ENCODE data around the gene TBX4. TPM values are rescaled to one million over a fixed set of nuclear protein-coding genes. Genes with fewer than 3 reads are reported as not detected.

The TBX4 gene
- polyA plus RNA-seq, 1 donor (not counting 4 experiments of a cell fraction or from before 2014, with no cell fraction given): 0.04 TPM

DNA sequence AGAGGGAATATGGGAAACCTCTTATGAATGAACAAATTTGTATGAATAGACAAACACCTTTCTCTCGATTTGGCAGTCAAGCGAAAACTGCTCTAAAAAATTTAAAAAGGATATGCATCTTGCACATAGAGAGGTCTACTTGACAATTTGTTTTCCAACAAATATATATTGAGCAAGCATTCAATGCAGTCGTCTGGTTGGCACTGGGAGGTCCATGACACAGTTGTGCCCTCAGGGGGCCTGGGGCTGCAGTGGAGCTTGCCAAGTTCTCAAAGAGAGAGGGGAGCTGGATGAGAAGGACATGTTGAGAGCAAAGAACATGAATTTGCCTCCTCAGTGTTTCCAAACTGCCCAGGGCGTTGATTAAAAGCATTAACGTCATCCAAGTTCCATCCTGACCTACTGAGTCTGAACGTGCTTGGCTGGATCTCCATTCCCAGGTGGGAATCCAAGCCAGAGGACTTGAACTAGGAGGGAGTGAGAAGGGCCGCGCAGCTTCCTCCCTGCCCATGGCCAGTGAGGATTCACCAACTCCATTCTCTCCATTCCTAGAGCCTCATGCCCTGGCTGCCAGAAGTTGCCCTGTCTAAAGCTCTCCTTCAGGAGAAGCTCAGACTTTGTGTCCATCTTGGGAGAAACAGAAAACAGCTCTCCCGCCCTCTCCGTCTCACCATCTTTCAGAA, 28.1 kb upstream of the TBX4 start:
- Histone ChIP-seq H2AFZ (ENCODE audit: control insufficient read depth, low read length) (no peak overlapping the region), H3K36me3 (ENCODE audit: control insufficient read depth in 2 of 2, extremely low read depth in 1 of 2, insufficient read depth in 2 of 2, low read length in 2 of 2) (no peaks in the 10 kb centered on the region), H3K9me3 (ENCODE audit: control insufficient read depth, low read depth, low read length) (no peaks in the 10 kb centered on the region), H3K27me3 (ENCODE audit: control insufficient read depth, extremely low read depth, insufficient read depth, low read length) (no peaks in the 10 kb centered on the region), H3K4me3 (ENCODE audit: control insufficient read depth in 2 of 3, extremely low read depth in 1 of 3, insufficient read depth in 2 of 3, low read depth in 1 of 3, low read length in 3 of 3) (no peak overlapping the region), H3K79me2 (ENCODE audit: control insufficient read depth, insufficient read depth, low read length) (no peaks in the 10 kb centered on the region), H3K9me1 (ENCODE audit: control insufficient read depth, extremely low read depth, insufficient read depth, low read length) (no peaks in the 10 kb centered on the region), H3K27ac (ENCODE audit: control insufficient read depth, insufficient read depth, low read length) (no peak overlapping the region), H3K4me1 (ENCODE audit: control insufficient read depth, extremely low read depth, insufficient read depth, low read length) (no peaks in the 10 kb centered on the region), H4K20me1 (ENCODE audit: control insufficient read depth, extremely low read depth, insufficient read depth, low read length) (no peaks in the 10 kb centered on the region), H3K4me2 (ENCODE audit: control insufficient read depth, extremely low read depth, insufficient read depth, low read depth, low read length) (no peak overlapping the region), H3K9ac (ENCODE audit: control insufficient read depth, extremely low read depth, insufficient read depth, low read length) (no peak overlapping the region)
- FAIRE-seq (no peak), DNase-seq (ENCODE audit: low read depth, low spot score) (no peak)
- TF ChIP-seq, protein P1, sequence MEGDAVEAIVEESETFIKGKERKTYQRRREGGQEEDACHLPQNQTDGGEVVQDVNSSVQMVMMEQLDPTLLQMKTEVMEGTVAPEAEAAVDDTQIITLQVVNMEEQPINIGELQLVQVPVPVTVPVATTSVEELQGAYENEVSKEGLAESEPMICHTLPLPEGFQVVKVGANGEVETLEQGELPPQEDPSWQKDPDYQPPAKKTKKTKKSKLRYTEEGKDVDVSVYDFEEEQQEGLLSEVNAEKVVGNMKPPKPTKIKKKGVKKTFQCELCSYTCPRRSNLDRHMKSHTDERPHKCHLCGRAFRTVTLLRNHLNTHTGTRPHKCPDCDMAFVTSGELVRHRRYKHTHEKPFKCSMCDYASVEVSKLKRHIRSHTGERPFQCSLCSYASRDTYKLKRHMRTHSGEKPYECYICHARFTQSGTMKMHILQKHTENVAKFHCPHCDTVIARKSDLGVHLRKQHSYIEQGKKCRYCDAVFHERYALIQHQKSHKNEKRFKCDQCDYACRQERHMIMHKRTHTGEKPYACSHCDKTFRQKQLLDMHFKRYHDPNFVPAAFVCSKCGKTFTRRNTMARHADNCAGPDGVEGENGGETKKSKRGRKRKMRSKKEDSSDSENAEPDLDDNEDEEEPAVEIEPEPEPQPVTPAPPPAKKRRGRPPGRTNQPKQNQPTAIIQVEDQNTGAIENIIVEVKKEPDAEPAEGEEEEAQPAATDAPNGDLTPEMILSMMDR (optimal IDR thresholded peaks at IDR 0.05 in 1 of 3, IDR thresholded peaks at IDR 0.05 in 1 of 3, conservative IDR thresholded peaks at IDR 0.05 in 1 of 3; ENCODE audit: extremely low read depth in 1 of 3, insufficient read depth in 2 of 3, low read length in 3 of 3): no peak
- no peak for TF ChIP-seq EZH2 (IDR thresholded peaks at IDR 0.05; ENCODE audit: low read length)
- dilution Hi-C loops (cut with MboI; ENCODE audit: extremely low pct_ligation_motif_present, low sequenced_read_pairs): no loop called here

DNA sequence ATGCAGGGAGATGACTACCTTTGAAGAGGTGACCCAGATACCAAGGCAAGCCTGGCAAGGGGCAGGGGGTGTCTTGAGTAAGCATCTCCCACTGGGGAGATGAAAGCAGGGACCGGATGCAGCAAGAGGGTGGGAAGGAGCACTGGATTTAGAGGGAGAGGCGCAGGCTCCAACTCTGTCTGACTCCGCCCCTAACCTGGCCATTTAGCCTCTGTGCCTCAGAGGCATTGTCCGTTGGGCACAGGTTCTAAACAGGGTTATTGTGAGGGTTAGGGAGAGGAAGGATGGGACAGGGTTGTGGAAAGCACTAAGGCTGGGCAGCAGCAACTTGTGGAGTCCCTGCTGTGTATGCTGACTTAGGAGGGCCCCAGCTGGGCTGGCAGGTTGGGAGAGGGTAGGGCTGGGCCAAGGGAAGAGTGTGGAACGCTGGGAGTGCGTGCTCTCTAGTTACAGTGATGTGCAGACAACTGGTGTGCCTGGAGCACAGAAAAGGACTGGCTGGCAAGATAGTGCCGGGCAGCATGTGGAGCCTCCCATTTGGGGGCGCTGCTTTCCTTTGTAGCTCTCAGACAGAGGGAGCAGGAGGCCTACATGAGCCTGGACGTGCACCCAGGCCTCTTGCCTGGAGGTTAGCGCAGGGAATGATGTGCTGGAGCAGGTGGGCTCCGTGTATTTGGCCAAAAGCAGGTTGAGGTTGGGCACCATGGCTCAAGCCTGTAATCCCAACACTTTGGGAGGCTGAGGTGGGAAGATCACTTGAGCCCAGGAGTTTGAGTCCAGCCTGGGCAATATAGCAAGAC, 26.3 kb upstream of the TBX4 start:
- Histone ChIP-seq H3K9me3 (ENCODE audit: control insufficient read depth, low read depth, low read length) (no peaks in the 10 kb centered on the region), H3K27ac (ENCODE audit: control insufficient read depth, insufficient read depth, low read length) (no peak overlapping the region), H3K79me2 (ENCODE audit: control insufficient read depth, insufficient read depth, low read length) (no peaks in the 10 kb centered on the region), H4K20me1 (ENCODE audit: control insufficient read depth, extremely low read depth, insufficient read depth, low read length) (no peaks in the 10 kb centered on the region), H2AFZ (ENCODE audit: control insufficient read depth, low read length) (no peak overlapping the region), H3K4me3 (ENCODE audit: control insufficient read depth in 2 of 3, extremely low read depth in 1 of 3, insufficient read depth in 2 of 3, low read depth in 1 of 3, low read length in 3 of 3) (no peak overlapping the region), H3K9ac (ENCODE audit: control insufficient read depth, extremely low read depth, insufficient read depth, low read length) (no peak overlapping the region), H3K27me3 (ENCODE audit: control insufficient read depth, extremely low read depth, insufficient read depth, low read length) (no peaks in the 10 kb centered on the region), H3K4me2 (ENCODE audit: control insufficient read depth, extremely low read depth, insufficient read depth, low read depth, low read length) (no peak overlapping the region), H3K36me3 (ENCODE audit: control insufficient read depth in 2 of 2, extremely low read depth in 1 of 2, insufficient read depth in 2 of 2, low read length in 2 of 2) (no peaks in the 10 kb centered on the region), H3K4me1 (ENCODE audit: control insufficient read depth, extremely low read depth, insufficient read depth, low read length) (no peaks in the 10 kb centered on the region), H3K9me1 (ENCODE audit: control insufficient read depth, extremely low read depth, insufficient read depth, low read length) (no peaks in the 10 kb centered on the region)
- DNase-seq (ENCODE audit: low read depth, low spot score): no peak
- TF ChIP-seq, protein P1 (optimal IDR thresholded peaks at IDR 0.05 in 1 of 3, IDR thresholded peaks at IDR 0.05 in 1 of 3, conservative IDR thresholded peaks at IDR 0.05 in 1 of 3; ENCODE audit: extremely low read depth in 1 of 3, insufficient read depth in 2 of 3, low read length in 3 of 3): peak in 2 of 3 experiments; percentile 6 to 48
- TF ChIP-seq EZH2 (IDR thresholded peaks at IDR 0.05; ENCODE audit: low read length): no peak
- FAIRE-seq: no peak
- dilution Hi-C loops (cut with MboI; ENCODE audit: extremely low pct_ligation_motif_present, low sequenced_read_pairs): no loop called here
